Stimulated activated naive CD8-positive, alpha-beta T cell treated with anti-CD3 and anti-CD28 coated beads, Interleukin-15, Interleukin-2, amounts not matched to agents 100 ng/mL and 50 ng/mL, for 24 hours (primary cell): Measurements from ENCODE around the gene PXT1.

Source experiments
- H3K27ac Mint-ChIP-seq: one replicate; pipeline ENCODE4 v1.8.0; 2021; ENCODE audit warnings: mild to moderate bottlenecking, mixed read lengths
- H3K27me3 Mint-ChIP-seq: one replicate; pipeline ENCODE4 v1.8.0; 2021; ENCODE audit warnings: mixed read lengths
- H3K36me3 Mint-ChIP-seq: one replicate; pipeline ENCODE4 v1.8.0; 2021; ENCODE audit warnings: low read depth, mixed read lengths
- H3K4me1 Mint-ChIP-seq: one replicate; pipeline ENCODE4 v1.8.0; 2021; ENCODE audit warnings: low read depth, mixed read lengths
- H3K4me3 Mint-ChIP-seq: one replicate; pipeline ENCODE4 v1.8.0; 2021; ENCODE audit warnings: mild to moderate bottlenecking, mixed read lengths
- H3K9me3 Mint-ChIP-seq: one replicate; pipeline ENCODE4 v1.8.0; 2021; ENCODE audit warnings: mixed read lengths

Gene PXT1

GRCh38 chr6:36387440-36388303 is 55.0 kb downstream of the PXT1 start, which contains the start of gene ETV7:
TSS of gene ETV7 (minus strand) at chr6:36387669. CDS start at chr6:36387541, 128 bp downstream.
- no peaks in the 10 kb centered on the region for H3K9me3 Mint-ChIP-seq
- H3K4me1 Mint-ChIP-seq, result peaks cover 21% of the 10 kb centered on the region
- peaks cover 27% of the 10 kb centered on the region for H3K27me3 Mint-ChIP-seq
- H3K4me3 Mint-ChIP-seq, result peak within 1 kb of the TSS; percentile 94
- H3K27ac Mint-ChIP-seq, result peak within 1 kb of the TSS; percentile 83
- no peaks in the 10 kb centered on the region for H3K36me3 Mint-ChIP-seq

DNA sequence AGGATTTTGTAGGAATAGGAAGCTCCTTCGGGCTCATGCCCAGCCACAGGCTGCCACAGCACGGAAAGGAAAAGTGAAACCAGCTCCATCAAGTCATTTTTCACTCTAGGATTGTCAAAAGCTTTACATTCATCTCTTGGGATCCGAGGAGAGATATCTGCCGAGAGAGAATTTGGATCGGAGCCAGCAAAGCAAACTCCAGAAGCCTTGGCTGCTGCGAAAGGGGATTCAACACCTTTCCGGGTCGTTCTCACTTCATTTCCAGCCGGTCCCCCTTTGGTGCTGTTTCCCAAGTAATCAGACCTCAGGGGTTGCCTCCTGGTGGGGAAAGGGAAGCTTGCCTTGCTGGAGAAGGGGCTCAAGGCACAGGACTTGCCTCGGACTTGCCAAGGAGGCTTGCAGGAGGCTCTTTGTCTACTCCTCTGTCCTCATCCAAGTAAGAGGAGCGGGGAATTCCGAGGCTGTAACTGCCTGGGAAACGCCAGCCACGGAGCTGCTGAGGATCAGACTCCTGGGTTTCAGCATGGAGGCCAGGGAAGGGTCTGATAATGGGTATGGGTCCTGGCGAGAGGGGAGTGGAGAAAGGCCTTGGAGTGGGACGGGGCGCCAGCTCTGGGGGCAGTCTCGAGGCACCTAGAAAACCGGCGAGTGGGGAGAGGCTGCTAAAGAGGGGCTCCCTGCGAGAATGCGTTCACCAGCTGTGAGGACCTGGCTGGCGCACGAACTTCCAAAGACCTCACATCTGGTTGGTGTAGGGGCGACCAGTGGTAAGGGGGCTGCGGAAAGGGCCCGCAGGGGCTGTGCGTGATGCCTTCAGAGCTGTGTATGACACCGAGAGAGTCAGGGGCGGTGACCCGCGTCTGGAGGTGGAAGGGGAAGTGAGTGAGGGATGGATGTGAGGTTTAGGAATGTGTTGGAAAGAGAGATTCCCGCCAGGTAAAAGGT is 55.9 kb downstream of the PXT1 start:
- peaks cover 21% of the 10 kb centered on the region for H3K4me1 Mint-ChIP-seq
- H3K4me3 Mint-ChIP-seq, result peak overlapping the region; percentile 94
- H3K27ac Mint-ChIP-seq, result peak overlapping the region; percentile 83
- peaks cover 27% of the 10 kb centered on the region for H3K27me3 Mint-ChIP-seq
- no peaks in the 10 kb centered on the region for H3K36me3 Mint-ChIP-seq
- H3K9me3 Mint-ChIP-seq, result no peaks in the 10 kb centered on the region

- Mint-ChIP-seq H3K4me3 (no peak overlapping the region), H3K9me3 (no peaks in the 10 kb centered on the region), H3K4me1 (peaks cover 21% of the 10 kb centered on the region)
Measured at GRCh38 chr6:36384095-36384494, 58.6 kb downstream of the PXT1 start.

GRCh38 chr6:36383606-36384005 is 59.0 kb downstream of the PXT1 start:
- H3K9me3 Mint-ChIP-seq, result no peaks in the 10 kb centered on the region
- H3K36me3 Mint-ChIP-seq, result no peaks in the 10 kb centered on the region
- peaks cover 19% of the 10 kb centered on the region for H3K27me3 Mint-ChIP-seq
- peaks cover 21% of the 10 kb centered on the region for H3K4me1 Mint-ChIP-seq
- no peak overlapping the region for H3K4me3 Mint-ChIP-seq
- no peak overlapping the region for H3K27ac Mint-ChIP-seq

More at GRCh38 chr6:36384095-36384494, 58.6 kb downstream of the PXT1 start:
- peaks cover 20% of the 10 kb centered on the region for H3K27me3 Mint-ChIP-seq
- H3K27ac Mint-ChIP-seq, result no peak overlapping the region
- H3K36me3 Mint-ChIP-seq, result no peaks in the 10 kb centered on the region

DNA sequence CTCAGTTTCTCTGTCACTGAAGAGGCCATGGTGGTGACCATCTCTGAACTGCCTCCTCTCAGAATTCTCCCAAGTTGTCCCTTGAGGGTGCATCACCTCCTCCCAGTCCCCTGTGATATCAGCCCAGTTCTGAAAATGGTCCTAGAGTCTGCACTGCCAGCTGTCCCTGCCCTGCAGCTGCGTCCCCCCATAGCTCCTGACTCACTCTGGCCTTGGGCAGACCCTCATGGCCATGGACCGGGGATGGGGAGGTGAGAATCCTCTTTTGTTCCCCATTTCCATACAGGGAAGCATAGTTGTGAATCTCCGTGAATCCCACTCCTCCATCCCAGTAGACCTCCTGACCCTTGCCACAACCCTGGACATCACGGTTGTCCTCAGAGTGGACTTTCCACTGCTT is 59.7 kb downstream of the PXT1 start:
- H3K4me1 Mint-ChIP-seq, result peaks cover 15% of the 10 kb centered on the region
- no peaks in the 10 kb centered on the region for H3K36me3 Mint-ChIP-seq
- no peak overlapping the region for H3K27ac Mint-ChIP-seq
- peaks cover 13% of the 10 kb centered on the region for H3K27me3 Mint-ChIP-seq
- H3K4me3 Mint-ChIP-seq, result no peak overlapping the region
- no peaks in the 10 kb centered on the region for H3K9me3 Mint-ChIP-seq

GRCh38 chr6:36381502-36382389 is 60.9 kb downstream of the PXT1 start:
- peaks cover 6% of the 10 kb centered on the region for H3K4me1 Mint-ChIP-seq
- no peak overlapping the region for H3K4me3 Mint-ChIP-seq
- peaks cover 7% of the 10 kb centered on the region for H3K27me3 Mint-ChIP-seq
- no peaks in the 10 kb centered on the region for H3K36me3 Mint-ChIP-seq
- no peak overlapping the region for H3K27ac Mint-ChIP-seq
- H3K9me3 Mint-ChIP-seq, result no peaks in the 10 kb centered on the region

- no peak overlapping the region for H3K4me3 Mint-ChIP-seq
- H3K4me1 Mint-ChIP-seq, result no peaks in the 10 kb centered on the region
- H3K27me3 Mint-ChIP-seq, result no peaks in the 10 kb centered on the region
- no peaks in the 10 kb centered on the region for H3K9me3 Mint-ChIP-seq
- no peak overlapping the region for H3K27ac Mint-ChIP-seq
- no peaks in the 10 kb centered on the region for H3K36me3 Mint-ChIP-seq
Measured at GRCh38 chr6:36380166-36380565, 62.5 kb downstream of the PXT1 start.

DNA sequence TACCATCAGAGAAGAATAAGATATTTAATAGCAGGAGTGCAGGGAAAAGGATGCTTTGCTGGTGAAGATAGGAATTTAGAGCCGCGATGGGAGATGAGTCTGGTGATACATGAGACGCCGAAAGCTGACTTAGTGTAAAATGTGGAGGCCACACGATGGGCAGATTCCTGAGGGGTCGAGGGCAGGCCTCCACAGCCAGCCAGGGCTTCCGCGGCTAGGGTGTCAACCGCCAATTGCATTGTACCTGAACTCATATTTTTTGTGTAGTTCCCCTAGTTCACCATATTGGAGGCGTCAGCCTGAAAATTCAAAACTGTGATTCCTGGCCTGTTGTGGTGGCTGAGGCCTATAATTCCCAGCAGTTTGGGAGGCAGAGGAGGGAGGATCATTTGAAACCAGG is 63.7 kb downstream of the PXT1 start:
- Mint-ChIP-seq H3K27ac (no peak overlapping the region), H3K4me1 (no peaks in the 10 kb centered on the region), H3K27me3 (no peaks in the 10 kb centered on the region), H3K4me3 (no peak overlapping the region), H3K9me3 (no peaks in the 10 kb centered on the region), H3K36me3 (no peaks in the 10 kb centered on the region)

DNA sequence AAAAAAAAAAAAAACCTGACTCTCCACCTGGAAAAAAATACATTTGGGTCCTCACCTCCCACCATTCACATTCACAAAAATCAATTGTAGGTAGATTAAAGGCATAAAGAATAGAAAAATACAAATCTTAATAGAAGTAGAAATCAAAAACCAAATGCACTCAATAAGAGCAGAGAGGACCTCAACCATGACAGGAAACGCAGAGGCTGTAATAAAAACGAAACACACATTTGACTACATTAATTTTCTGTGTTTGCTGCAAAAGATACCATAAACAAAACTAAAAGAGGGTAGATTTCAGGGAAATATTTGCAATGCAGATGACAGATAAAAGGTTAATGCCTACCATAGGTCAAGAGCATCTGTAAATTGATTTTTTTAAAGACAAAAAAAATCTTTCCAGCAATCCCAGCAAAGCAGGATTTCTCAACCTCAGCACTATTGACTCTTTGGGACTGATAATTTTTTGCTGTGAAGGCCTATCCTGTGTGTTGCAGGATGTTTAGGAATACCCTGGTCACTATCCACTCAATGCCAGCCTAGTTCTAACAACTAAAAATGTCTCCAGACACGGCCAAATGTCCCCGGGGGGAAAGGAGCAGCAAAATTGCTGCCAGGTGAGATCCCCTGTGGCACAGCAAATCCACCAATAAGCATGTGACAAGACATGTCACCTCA is 64.3 kb downstream of the PXT1 start:
- Mint-ChIP-seq H3K4me1 (no peaks in the 10 kb centered on the region), H3K4me3 (no peak overlapping the region), H3K27ac (peak overlapping the region; percentile 22), H3K36me3 (no peaks in the 10 kb centered on the region), H3K9me3 (no peaks in the 10 kb centered on the region), H3K27me3 (no peaks in the 10 kb centered on the region)

- Mint-ChIP-seq H3K27me3 (no peaks in the 10 kb centered on the region), H3K4me3 (no peak overlapping the region), H3K9me3 (no peaks in the 10 kb centered on the region), H3K27ac (no peak overlapping the region), H3K4me1 (no peaks in the 10 kb centered on the region), H3K36me3 (no peaks in the 10 kb centered on the region)
Measured at GRCh38 chr6:36377594-36377993, 65.1 kb downstream of the PXT1 start.

GRCh38 chr6:36376742-36377141 is 65.9 kb downstream of the PXT1 start:
- Mint-ChIP-seq H3K9me3 (no peaks in the 10 kb centered on the region), H3K4me1 (no peaks in the 10 kb centered on the region), H3K27me3 (no peaks in the 10 kb centered on the region), H3K36me3 (no peaks in the 10 kb centered on the region), H3K27ac (no peak overlapping the region), H3K4me3 (no peak overlapping the region)

- Mint-ChIP-seq H3K9me3 (no peaks in the 10 kb centered on the region), H3K27ac (no peak overlapping the region), H3K36me3 (no peaks in the 10 kb centered on the region), H3K4me1 (no peaks in the 10 kb centered on the region), H3K4me3 (no peak overlapping the region), H3K27me3 (no peaks in the 10 kb centered on the region)
Measured at GRCh38 chr6:36376183-36376582, 66.5 kb downstream of the PXT1 start.

GRCh38 chr6:36375644-36376155 is 67.0 kb downstream of the PXT1 start:
- no peak overlapping the region for H3K4me3 Mint-ChIP-seq
- H3K27ac Mint-ChIP-seq, result no peak overlapping the region
- no peaks in the 10 kb centered on the region for H3K9me3 Mint-ChIP-seq
- H3K4me1 Mint-ChIP-seq, result no peaks in the 10 kb centered on the region
- H3K27me3 Mint-ChIP-seq, result no peaks in the 10 kb centered on the region
- no peaks in the 10 kb centered on the region for H3K36me3 Mint-ChIP-seq

- H3K27ac Mint-ChIP-seq, result no peak overlapping the region
- H3K9me3 Mint-ChIP-seq, result no peaks in the 10 kb centered on the region
- no peak overlapping the region for H3K4me3 Mint-ChIP-seq
- H3K4me1 Mint-ChIP-seq, result no peaks in the 10 kb centered on the region
- no peaks in the 10 kb centered on the region for H3K36me3 Mint-ChIP-seq
- H3K27me3 Mint-ChIP-seq, result no peaks in the 10 kb centered on the region
Measured at GRCh38 chr6:36374972-36375371, 67.7 kb downstream of the PXT1 start.
